Endothelial cell of umbilical vein (primary cell): Measurements from ENCODE around the gene AKAP13. TPM values are rescaled to one million over a fixed set of nuclear protein-coding genes. Genes with fewer than 3 reads are reported as not detected.

Source experiments
- BruUV-seq: library from RNA; stranded (reverse); fragments of 400-500 nt; replicated peaks from 2 replicates; lab custom pipeline; 2021; lab: Mats Ljungman, UMichigan
- CTCF ChIA-PET: fragments of 300-600, 350-600 bp; sonication (Branson Sonifier 250); formaldehyde crosslinking; loops from one replicate; lab custom pipeline; 2021; ENCODE audit warnings: antibody characterized with exemption, inconsistent platforms; lab: Charles Lee
- POLR2A ChIA-PET: fragments of 300-600, 350-600 bp; sonication (Branson Sonifier 250); formaldehyde crosslinking; loops from one replicate; lab custom pipeline; 2021; ENCODE audit warnings: antibody characterized with exemption, inconsistent platforms; lab: Charles Lee
- DNase-seq: peaks from one replicate; pipeline ENCODE4 v3.0.0-alpha.2; 2011; ENCODE audit warnings: low read depth, low spot score
- FAIRE-seq: peaks from 2 replicates; lab custom pipeline; 2011; peaks lifted over from hg19 to GRCh38; lab: Jason Lieb, UNC
- H2AFZ ChIP-seq: 2 replicates; pipeline ENCODE4 v1.6.0; 2012; ENCODE audit warnings: low read depth, low read length, control low read depth, inconsistent platforms
- H3K27ac ChIP-seq: 2 replicates; pipeline ENCODE4 v1.5.1; 2011; ENCODE audit warnings: low read depth, mild to moderate bottlenecking, control low read depth, low read length, moderate library complexity; ENCODE audit not compliant: insufficient read depth
- H3K27me3 ChIP-seq, 2 experiments: 2 replicates each; pipeline versions ENCODE4 v1.6.0 to v1.6.1; 2011; ENCODE audit warnings: low read length in 2 of 2, mixed read lengths in 1 of 2; ENCODE audit not compliant: control insufficient read depth in 2 of 2, insufficient read depth in 2 of 2
- H3K36me3 ChIP-seq, 2 experiments: 2 replicates in 1 of 2; 3 replicates in 1 of 2; pipeline ENCODE4 v1.5.1; 2011; ENCODE audit warnings: low read length in 2 of 2, mild to moderate bottlenecking in 1 of 2, moderate library complexity in 1 of 2; ENCODE audit not compliant: control insufficient read depth in 2 of 2, insufficient read depth in 2 of 2; ENCODE audit errors: extremely low read depth in 1 of 2
- H3K4me1 ChIP-seq: 3 replicates; pipeline ENCODE4 v1.5.1; 2011; ENCODE audit warnings: mild to moderate bottlenecking, low read length; ENCODE audit not compliant: control insufficient read depth, insufficient read depth; ENCODE audit errors: extremely low read depth
- H3K4me2 ChIP-seq: 2 replicates; pipeline ENCODE4 v1.6.1; 2011; ENCODE audit warnings: low read length, control low read depth, mixed read lengths; ENCODE audit not compliant: insufficient read depth
- H3K4me3 ChIP-seq, 3 experiments: fragments of 200-600 bp in 1 of 3; sonication (generic), shearing (Covaris generic) in 1 of 3; replicated peaks in 1 of 3; 2 replicates each; pipeline ENCODE4 v1.5.1; 2011 to 2016; ENCODE audit warnings: control low read depth in 3 of 3, low read length in 3 of 3, mild to moderate bottlenecking in 2 of 3, inconsistent platforms in 1 of 3, low read depth in 1 of 3, moderate library complexity in 1 of 3; ENCODE audit not compliant: insufficient read depth in 1 of 3
- H3K79me2 ChIP-seq: 2 replicates; pipeline ENCODE4 v1.6.0; 2012; ENCODE audit warnings: low read length, inconsistent platforms; ENCODE audit not compliant: control insufficient read depth, insufficient read depth
- H3K9ac ChIP-seq: replicated peaks from 2 replicates; pipeline ENCODE3; 2011; ENCODE audit warnings: low read length, control low read depth; ENCODE audit not compliant: insufficient read depth; ENCODE audit errors: extremely low read depth
- H3K9me1 ChIP-seq: replicated peaks from 3 replicates; pipeline ENCODE4 v1.6.0; 2011; ENCODE audit warnings: mild to moderate bottlenecking, low read length; ENCODE audit not compliant: control insufficient read depth, insufficient read depth; ENCODE audit errors: extremely low read depth
- H3K9me3 ChIP-seq: replicated peaks from 2 replicates; pipeline ENCODE4 v1.5.1; 2012; ENCODE audit warnings: low read length, inconsistent platforms; ENCODE audit not compliant: control insufficient read depth, insufficient read depth
- H4K20me1 ChIP-seq: replicated peaks from 2 replicates; pipeline ENCODE3; 2011; ENCODE audit warnings: mild to moderate bottlenecking, low read length; ENCODE audit not compliant: control insufficient read depth, insufficient read depth; ENCODE audit errors: extremely low read depth
- CTCF ChIP-seq, 2 donors: IDR thresholded peaks; 1 replicate in 1 of 2; 2 replicates in 1 of 2; pipeline ENCODE4 v1.5.1; 2011; ENCODE audit warnings: low read length in 2 of 2, mild to moderate bottlenecking in 2 of 2, moderate library complexity in 2 of 2, control low read depth in 1 of 2, inconsistent platforms in 1 of 2, low read depth in 1 of 2; ENCODE audit not compliant: insufficient read depth in 1 of 2; ENCODE audit errors: extremely low read depth in 1 of 2
- EZH2 ChIP-seq: IDR thresholded peaks from 2 replicates; pipeline ENCODE4 v1.6.1; 2012; ENCODE audit warnings: borderline replicate concordance, low read depth, mild to moderate bottlenecking, moderate library complexity, low read length, inconsistent platforms; ENCODE audit not compliant: severe bottlenecking
- FOS ChIP-seq: IDR thresholded peaks from 2 replicates; pipeline ENCODE4 v1.6.1; 2011; ENCODE audit warnings: mild to moderate bottlenecking, low read length, moderate library complexity, borderline replicate concordance; ENCODE audit not compliant: insufficient read depth
- GATA2 ChIP-seq: IDR thresholded peaks from 2 replicates; pipeline ENCODE4 v1.7.0; 2011; ENCODE audit warnings: low read depth, mild to moderate bottlenecking, moderate library complexity, mixed read lengths, low read length; ENCODE audit not compliant: insufficient read length, insufficient read depth
- JUN ChIP-seq: IDR thresholded peaks from 2 replicates; pipeline ENCODE4 v1.6.1; 2011; ENCODE audit warnings: borderline replicate concordance, low read depth; ENCODE audit not compliant: insufficient read length, insufficient read depth
- MAX ChIP-seq: IDR thresholded peaks from 2 replicates; pipeline ENCODE4 v1.6.1; 2011; ENCODE audit not compliant: insufficient read depth, insufficient read length
- MYC ChIP-seq: IDR thresholded peaks from one replicate; pipeline ENCODE4 v1.6.1; 2011; ENCODE audit warnings: mild to moderate bottlenecking, low read depth, low read length
- POLR2A ChIP-seq: IDR thresholded peaks from 2 replicates; pipeline ENCODE4 v1.6.1; 2012; ENCODE audit warnings: low read depth, mild to moderate bottlenecking, control low read depth, low read length
- POLR2AphosphoS5 ChIP-seq: IDR thresholded peaks from 2 replicates; pipeline ENCODE4 v1.6.1; 2012; ENCODE audit warnings: low read depth, mild to moderate bottlenecking, control low read depth, low read length, moderate library complexity; ENCODE audit not compliant: insufficient read depth
- dilution Hi-C: fragments of 300-500 bp; cut with MboI; formaldehyde crosslinking; loops from one replicate; pipeline ENCODE4 v1.15.0; 2019; ENCODE audit warnings: low sequenced_read_pairs; ENCODE audit not compliant: extremely low pct_ligation_motif_present
- intact Hi-C: fragments of 100-400 bp; cut with micrococcal nuclease; formaldehyde crosslinking; loops from one replicate; pipeline ENCODE4 v1.10.0; 2022
- polyA plus RNA-seq, 4 experiments: library from polyadenylated mRNA; depleted of rRNA in 3 of 4; stranded (reverse) in 3 of 4; unstranded in 1 of 4; fragments of >200 nt; gene quantifications; 2 replicates each; pipeline versions ENCODE4 v1.2.1 to v1.2.3, GENCODE V29; 2011 to 2012; ENCODE audit warnings: missing spikeins in 1 of 4
- total RNA-seq: library from RNA; stranded (reverse); gene quantifications from 2 replicates; pipeline ENCODE4 v1.2.3, GENCODE V29; 2021

AKAP13 gene
- total and polyA plus RNA-seq, 2 donors (not counting 3 experiments of a cell fraction or from before 2014, with no cell fraction given): 22.8 to 87.8 TPM

- CTCF ChIA-PET: interaction anchor here (1.1 kb wide), 1 partner anchor 81 kb away, joined by 3 read pairs; no protein-coding TSS in a partner anchor
Measured at GRCh38 chr15:85377269-85377668, 3.1 kb upstream of the AKAP13 start.

More at GRCh38 chr15:85377269-85377668, 3.1 kb upstream of the AKAP13 start:
- intact Hi-C loops (no loop called here), dilution Hi-C loops (no loop called here)
- no peak overlapping the region for H2AFZ ChIP-seq
- no peak overlapping the region for H3K4me2 ChIP-seq
- no peak for DNase-seq
- BruUV-seq: no TSS peak
- H3K4me3 ChIP-seq: no peak overlapping the region
- peaks cover 9% of the 10 kb centered on the region for H3K79me2 ChIP-seq
- H3K27me3 ChIP-seq: no peaks in the 10 kb centered on the region
- no peak overlapping the region for H3K27ac ChIP-seq
- POLR2A ChIA-PET: no interaction called here
- no peaks in the 10 kb centered on the region for H3K9me3 ChIP-seq
- H3K9me1 ChIP-seq: no peaks in the 10 kb centered on the region
- FAIRE-seq: no peak
- no peaks in the 10 kb centered on the region for H4K20me1 ChIP-seq
- no peaks in the 10 kb centered on the region for H3K36me3 ChIP-seq
- H3K4me1 ChIP-seq: peaks cover 6% of the 10 kb centered on the region
- no peak overlapping the region for H3K9ac ChIP-seq
- TF ChIP-seq CTCF (IDR thresholded peaks at IDR 0.05; ENCODE audit: extremely low read depth in 1 of 2, insufficient read depth in 1 of 2, low read depth in 1 of 2, low read length in 2 of 2): no peak
- TF ChIP-seq EZH2: no peak
- TF ChIP-seq POLR2AphosphoS5: no peak
- TF ChIP-seq MAX: no peak
- no peak for TF ChIP-seq POLR2A
- TF ChIP-seq FOS: no peak
- no peak for TF ChIP-seq MYC
- no peak for TF ChIP-seq JUN
- no peak for TF ChIP-seq GATA2
